ENCODE results near the gene UBE2L3.
"Not testable (repeated sequence)": the region's sequence is repeated elsewhere in the genome, so short reads cannot be mapped to it uniquely, and the experiment has no call there.

DNA sequence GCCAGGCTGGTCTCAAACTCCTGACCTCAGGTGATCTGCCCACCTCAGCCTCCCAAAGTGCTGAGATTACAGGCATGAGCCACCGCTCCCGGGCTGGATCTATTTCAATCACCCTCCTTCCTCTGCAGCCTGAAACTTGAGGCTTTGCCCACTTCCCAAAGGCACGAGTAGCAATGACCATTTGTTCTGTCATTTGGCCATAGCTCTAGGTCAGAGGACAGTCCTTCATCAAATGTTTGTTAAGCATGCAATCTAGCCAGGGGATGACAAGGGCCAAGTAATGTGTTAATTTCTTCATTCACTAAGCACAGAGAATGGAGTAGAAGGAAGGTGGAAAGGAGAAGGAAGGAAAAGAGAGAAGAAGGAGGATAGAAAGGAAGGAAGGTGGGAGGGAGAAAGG is 6.9 kb upstream of the UBE2L3 start:
- TF ChIP-seq, protein P1, sequence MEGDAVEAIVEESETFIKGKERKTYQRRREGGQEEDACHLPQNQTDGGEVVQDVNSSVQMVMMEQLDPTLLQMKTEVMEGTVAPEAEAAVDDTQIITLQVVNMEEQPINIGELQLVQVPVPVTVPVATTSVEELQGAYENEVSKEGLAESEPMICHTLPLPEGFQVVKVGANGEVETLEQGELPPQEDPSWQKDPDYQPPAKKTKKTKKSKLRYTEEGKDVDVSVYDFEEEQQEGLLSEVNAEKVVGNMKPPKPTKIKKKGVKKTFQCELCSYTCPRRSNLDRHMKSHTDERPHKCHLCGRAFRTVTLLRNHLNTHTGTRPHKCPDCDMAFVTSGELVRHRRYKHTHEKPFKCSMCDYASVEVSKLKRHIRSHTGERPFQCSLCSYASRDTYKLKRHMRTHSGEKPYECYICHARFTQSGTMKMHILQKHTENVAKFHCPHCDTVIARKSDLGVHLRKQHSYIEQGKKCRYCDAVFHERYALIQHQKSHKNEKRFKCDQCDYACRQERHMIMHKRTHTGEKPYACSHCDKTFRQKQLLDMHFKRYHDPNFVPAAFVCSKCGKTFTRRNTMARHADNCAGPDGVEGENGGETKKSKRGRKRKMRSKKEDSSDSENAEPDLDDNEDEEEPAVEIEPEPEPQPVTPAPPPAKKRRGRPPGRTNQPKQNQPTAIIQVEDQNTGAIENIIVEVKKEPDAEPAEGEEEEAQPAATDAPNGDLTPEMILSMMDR (IDR thresholded peaks at IDR 0.05): not testable (repeated sequence)
- not testable (repeated sequence) for TF ChIP-seq POLR2A (IDR thresholded peaks at IDR 0.05)
